GM12873 (cell line): ENCODE results near the gene SGSH.

Experiments
- CTCF ChIP-seq: IDR thresholded peaks from 2 replicates; pipeline ENCODE4 v1.5.1; 2012; ENCODE audit warnings: low read depth, mild to moderate bottlenecking, moderate library complexity, low read length, control low read depth; ENCODE audit not compliant: insufficient read depth; ENCODE audit errors: missing control alignments

The SGSH gene

GRCh38 chr17:80168371-80168770, 51.8 kb downstream of the SGSH start:
- no peak for TF ChIP-seq CTCF

GRCh38 chr17:80166446-80166845, 53.7 kb downstream of the SGSH start:
- no peak for TF ChIP-seq CTCF

- TF ChIP-seq CTCF, result no peak
Observed at GRCh38 chr17:80164185-80164584, 55.9 kb downstream of the SGSH start.

- no peak for TF ChIP-seq CTCF
Observed at GRCh38 chr17:80163336-80163735, 56.8 kb downstream of the SGSH start.

DNA sequence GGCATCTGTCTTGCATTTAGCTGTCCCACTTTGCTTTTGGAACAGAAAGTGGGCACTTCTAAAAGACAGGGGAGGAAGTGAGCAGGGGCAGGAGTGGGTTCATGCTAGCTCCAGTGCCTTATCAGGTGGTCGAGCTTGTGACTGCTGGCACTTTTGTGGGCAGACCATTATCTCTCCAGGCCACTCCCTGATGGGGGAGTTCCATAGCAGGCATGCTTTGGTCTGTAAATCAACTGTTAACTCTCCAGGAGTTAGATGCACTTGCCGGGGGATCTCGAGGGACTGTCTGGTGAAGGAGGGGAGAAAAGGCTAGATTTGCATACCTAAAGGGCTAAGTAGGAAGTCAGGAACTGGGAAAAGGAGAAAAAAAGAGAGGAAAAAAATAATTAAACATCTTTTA, 59.6 kb downstream of the SGSH start:
- TF ChIP-seq CTCF, result no peak
